Common myeloid progenitor, CD34-positive (primary cell): ENCODE results near the gene HELZ.

Source experiments
- CTCF ChIA-PET: fragments of 350-600 bp; sonication (Branson Sonifier 250); formaldehyde crosslinking; loops from one replicate; lab custom pipeline; 2021; ENCODE audit warnings: antibody characterized with exemption; lab: Charles Lee
- POLR2A ChIA-PET: fragments of 350-600 bp; sonication (Branson Sonifier 250); formaldehyde crosslinking; loops from one replicate; lab custom pipeline; 2021; ENCODE audit warnings: antibody characterized with exemption; lab: Charles Lee
- DNase-seq, 3 donors: peaks; one replicate each; pipeline versions ENCODE4 v3.0.0 to v3.0.0-alpha.2; 2013
- H3K27ac ChIP-seq, 2 experiments: 1 replicate in 1 of 2; 2 replicates in 1 of 2; pipeline ENCODE4 v1.7.0; 2013; ENCODE audit warnings: inconsistent platforms in 2 of 2, low read length in 2 of 2, mild to moderate bottlenecking in 2 of 2, low read depth in 1 of 2, moderate library complexity in 1 of 2; ENCODE audit not compliant: severe bottlenecking in 2 of 2, insufficient read depth in 1 of 2, poor library complexity in 1 of 2
- H3K27me3 ChIP-seq, 5 experiments: replicated peaks in 2 of 5; 1 replicate in 3 of 5; 2 replicates in 2 of 5; pipeline versions ENCODE4 v1.6.1 to v1.7.0; 2013; ENCODE audit warnings: low read length in 4 of 5, mild to moderate bottlenecking in 2 of 5, moderate library complexity in 2 of 5, inconsistent platforms in 1 of 5; ENCODE audit not compliant: insufficient read depth in 5 of 5, control insufficient read depth in 4 of 5
- H3K36me3 ChIP-seq, 4 experiments: 1 replicate in 2 of 4; 2 replicates in 2 of 4; pipeline versions ENCODE4 v1.6.1 to v1.7.0; 2013; ENCODE audit warnings: low read length in 3 of 4, control low read depth in 1 of 4, mild to moderate bottlenecking in 1 of 4; ENCODE audit not compliant: control insufficient read depth in 4 of 4, insufficient read depth in 4 of 4
- H3K4me1 ChIP-seq, 4 experiments: 1 replicate in 3 of 4; 2 replicates in 1 of 4; pipeline versions ENCODE4 v1.6.1 to v1.7.1; 2013; ENCODE audit warnings: low read length in 3 of 4, mild to moderate bottlenecking in 3 of 4, control low read depth in 1 of 4, inconsistent platforms in 1 of 4, moderate library complexity in 1 of 4; ENCODE audit not compliant: control insufficient read depth in 4 of 4, insufficient read depth in 4 of 4; ENCODE audit errors: control extremely low read depth in 1 of 4
- H3K4me3 ChIP-seq, 7 experiments: 1 replicate in 4 of 7; 2 replicates in 3 of 7; pipeline versions ENCODE4 v1.5.1 to v1.7.0; 2013; ENCODE audit warnings: mild to moderate bottlenecking in 7 of 7, low read length in 6 of 7, moderate library complexity in 6 of 7, inconsistent platforms in 2 of 7, low read depth in 2 of 7, control low read depth in 1 of 7; ENCODE audit not compliant: insufficient read depth in 4 of 7, control insufficient read depth in 1 of 7; ENCODE audit errors: extremely low read depth in 1 of 7
- H3K9me3 ChIP-seq, 5 experiments: 1 replicate in 4 of 5; 2 replicates in 1 of 5; pipeline versions ENCODE4 v1.6.1 to v1.7.1; 2013; ENCODE audit warnings: low read length in 4 of 5, mild to moderate bottlenecking in 2 of 5, inconsistent platforms in 1 of 5, low read depth in 1 of 5, moderate library complexity in 1 of 5; ENCODE audit not compliant: control insufficient read depth in 4 of 5, insufficient read depth in 2 of 5; ENCODE audit errors: control extremely low read depth in 1 of 5
- WGBS: methylation state at CpG from one replicate; pipeline ENCODE4 v1.1.5; 2013; ENCODE audit not compliant: insufficient coverage; 5-methylcytosine and 5-hydroxymethylcytosine counted together

HELZ gene

GRCh38 chr17:67156269-67157199 lies 88.5 kb downstream of the HELZ start:
- H3K36me3 ChIP-seq: peaks cover 11 to 45% (median 28%) of the 10 kb centered on the region in 4 experiments
- WGBS: 94% methylated on average over 7 of the region's 9 CpGs
- peaks cover 0 to 4% (median 2%) of the 10 kb centered on the region in 5 experiments for H3K9me3 ChIP-seq
- ChIA-PET CTCF (interaction anchor here (0.6 to 1.4 kb wide), 3 partner anchors 8 to 1360 kb away, joined by 3 to 4 read pairs (median 4); no protein-coding TSS in a partner anchor), POLR2A (no interaction called here)
- no peaks in the 10 kb centered on the region for H3K27me3 ChIP-seq
- no peak for DNase-seq
- no peak overlapping the region for H3K27ac ChIP-seq
- peaks cover 0 to 5% (median 0%) of the 10 kb centered on the region in 4 experiments for H3K4me1 ChIP-seq
- no peak overlapping the region for H3K4me3 ChIP-seq

DNA sequence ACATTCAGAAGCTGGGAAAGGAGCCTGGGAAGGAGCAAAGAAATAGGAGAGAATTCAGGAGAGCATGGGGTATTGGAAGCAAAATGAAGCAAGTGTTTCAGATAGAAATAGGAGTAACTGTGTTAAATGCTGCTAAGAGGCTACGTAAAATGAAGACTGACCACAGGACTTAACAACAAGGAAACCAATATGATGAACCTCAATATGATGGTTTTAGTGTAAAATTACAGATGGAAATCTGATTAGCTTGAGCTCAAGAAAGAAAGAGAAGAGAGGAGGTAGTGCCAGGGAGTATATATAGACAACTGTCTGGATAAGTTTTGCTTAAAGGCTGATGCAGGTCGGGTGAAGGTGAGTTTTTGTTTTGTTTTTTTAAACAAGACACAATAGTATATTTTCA lies 92.2 kb downstream of the HELZ start:
- POLR2A ChIA-PET: no interaction called here
- Histone ChIP-seq H3K9me3 (peaks cover 0 to 4% (median 2%) of the 10 kb centered on the region in 5 experiments), H3K27me3 (no peaks in the 10 kb centered on the region), H3K27ac (no peak overlapping the region), H3K4me1 (no peaks in the 10 kb centered on the region), H3K36me3 (peaks cover 14 to 52% (median 34%) of the 10 kb centered on the region in 4 experiments), H3K4me3 (no peak overlapping the region)
- no peak for DNase-seq
- WGBS: no CpG with 5 or more reads among the region's 2 CpGs
- CTCF ChIA-PET: interaction anchor here (0.8 kb wide), 1 partner anchor 26 kb away, joined by 4 read pairs; no protein-coding TSS in a partner anchor

DNA sequence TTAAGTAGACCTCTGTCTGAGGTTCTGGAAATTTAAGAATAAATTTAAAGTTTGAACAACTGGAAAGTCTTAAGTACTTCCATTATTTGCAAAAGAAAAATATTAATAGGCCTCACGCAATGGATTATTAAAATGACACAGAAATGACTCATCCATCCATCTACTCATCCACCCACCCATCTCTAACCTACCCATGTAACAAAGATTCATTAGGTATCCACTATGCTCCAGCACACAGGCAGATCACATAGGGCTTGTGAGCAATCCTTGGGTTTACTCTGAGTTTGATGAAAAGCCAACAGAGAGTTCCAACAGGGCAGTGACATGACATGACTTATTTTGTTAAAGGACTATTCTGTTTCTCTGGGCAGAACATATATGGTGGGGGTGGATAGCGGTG lies 93.3 kb downstream of the HELZ start:
- Histone ChIP-seq H3K4me1 (no peaks in the 10 kb centered on the region), H3K4me3 (no peak overlapping the region), H3K9me3 (peaks cover 0 to 2% (median under 1%) of the 10 kb centered on the region in 5 experiments), H3K27ac (no peak overlapping the region), H3K36me3 (peaks cover 15 to 52% (median 32%) of the 10 kb centered on the region in 4 experiments), H3K27me3 (no peaks in the 10 kb centered on the region)
- DNase-seq: no peak
- ChIA-PET POLR2A (no interaction called here), CTCF (interaction anchor here (0.8 kb wide), 1 partner anchor 25 kb away, joined by 4 read pairs; no protein-coding TSS in a partner anchor)
- 94% methylated on average over 2 of the region's 2 CpGs for WGBS

- Histone ChIP-seq H3K4me3 (no peak overlapping the region), H3K4me1 (no peaks in the 10 kb centered on the region), H3K27ac (no peak overlapping the region), H3K27me3 (no peaks in the 10 kb centered on the region), H3K9me3 (peaks cover 0 to 2% (median 0%) of the 10 kb centered on the region in 5 experiments), H3K36me3 (peaks cover 14 to 60% (median 37%) of the 10 kb centered on the region in 4 experiments)
- no CpG with 5 or more reads among the region's 3 CpGs for WGBS
- DNase-seq: no peak
- ChIA-PET POLR2A (no interaction called here), CTCF (no interaction called here)
Observed at GRCh38 chr17:67150826-67151225, 94.2 kb downstream of the HELZ start.

DNA sequence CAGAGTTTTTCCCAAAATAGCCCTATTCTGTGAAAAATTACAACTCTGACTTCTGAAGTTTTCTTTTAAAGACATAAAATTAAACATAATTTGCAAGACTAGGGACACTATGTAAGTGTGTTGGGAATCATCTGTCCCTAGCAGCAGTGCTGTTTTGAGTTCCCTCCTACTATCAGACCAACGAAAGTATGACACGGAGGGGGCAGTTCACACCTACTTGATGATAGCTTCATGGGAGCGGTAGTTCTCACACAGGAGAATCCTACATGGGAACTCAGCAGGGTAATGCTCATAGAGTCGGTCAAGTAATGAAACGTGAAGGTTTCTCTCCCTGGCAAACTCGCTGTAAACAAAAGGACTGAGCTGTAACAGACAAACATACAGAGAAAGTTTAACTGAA lies 96.6 kb downstream of the HELZ start:
- Histone ChIP-seq H3K4me1 (no peaks in the 10 kb centered on the region), H3K36me3 (peaks cover 22 to 70% (median 45%) of the 10 kb centered on the region in 4 experiments), H3K27me3 (no peaks in the 10 kb centered on the region), H3K27ac (no peak overlapping the region), H3K4me3 (no peak overlapping the region), H3K9me3 (no peaks in the 10 kb centered on the region)
- DNase-seq: no peak
- ChIA-PET CTCF (interaction anchor here (0.8 to 1.4 kb wide), 2 partner anchors 9 to 11 kb away, joined by 3 to 4 read pairs; no protein-coding TSS in a partner anchor), POLR2A (no interaction called here)
- 97% methylated on average over 6 of the region's 6 CpGs for WGBS

- DNase-seq: no peak
- Histone ChIP-seq H3K27ac (no peak overlapping the region), H3K4me3 (no peak overlapping the region), H3K36me3 (peaks cover 32 to 62% (median 48%) of the 10 kb centered on the region in 4 experiments), H3K27me3 (no peaks in the 10 kb centered on the region), H3K9me3 (peaks cover 0 to 6% (median 4%) of the 10 kb centered on the region in 5 experiments), H3K4me1 (peaks cover 0 to 5% (median 2%) of the 10 kb centered on the region in 4 experiments)
- 100% methylated on average over 1 of the region's 4 CpGs for WGBS
- POLR2A ChIA-PET: interaction anchor here (0.6 kb wide), 1 partner anchor 22 kb away, joined by 3 read pairs; no protein-coding TSS in a partner anchor
- CTCF ChIA-PET: no interaction called here
Observed at GRCh38 chr17:67145183-67145805, 99.7 kb downstream of the HELZ start.
